Body of pancreas (tissue), 4 donors: Measurements from ENCODE around the gene IL4I1. TPM values are rescaled to one million over a fixed set of nuclear protein-coding genes. Genes with fewer than 3 reads are reported as not detected.
A peak's percentile ranks its signal among the peaks of the same experiment; 100 is the strongest.

Experiments used
- ATAC-seq: fragments of 150-250 bp; one replicate; pipeline ENCODE4 v1.9.1; 2016
- DNase-seq, 4 donors: peaks; one replicate each; pipeline ENCODE4 v3.0.0-alpha.2; 2019
- H3K27ac ChIP-seq, 4 donors: fragments of 200-600 bp; sonication (generic); 1 replicate in 3 of 4; 2 replicates in 1 of 4; pipeline versions ENCODE4 v1.5.1 to v1.6.1; 2016 to 2019; ENCODE audit warnings: mild to moderate bottlenecking in 1 of 4, mixed read lengths in 1 of 4, moderate library complexity in 1 of 4
- H3K27me3 ChIP-seq, 2 donors: fragments of 200-600 bp; sonication (generic); one replicate each; pipeline ENCODE4 v1.6.0; 2016; ENCODE audit warnings: mild to moderate bottlenecking in 1 of 2
- H3K36me3 ChIP-seq, 2 donors: fragments of 200-600 bp; sonication (generic); replicated peaks in 1 of 2; 2 replicates each; pipeline ENCODE4 v1.5.1; 2016; ENCODE audit warnings: low read depth in 2 of 2; ENCODE audit not compliant: insufficient read depth in 1 of 2
- H3K4me1 ChIP-seq: fragments of 200-600 bp; sonication (generic); one replicate; pipeline ENCODE4 v1.6.0; 2016
- H3K4me3 ChIP-seq, 2 donors: fragments of 200-600 bp; sonication (generic); 1 replicate in 1 of 2; 2 replicates in 1 of 2; pipeline ENCODE4 v1.5.1; 2016 to 2019
- H3K9me3 ChIP-seq, 3 donors: fragments of 200-600 bp; sonication (generic); 1 replicate in 2 of 3; 2 replicates in 1 of 3; pipeline ENCODE4 v1.5.1; 2016
- CTCF ChIP-seq, 7 experiments: fragments of 450-650 bp in 4 of 7; fragments of 200-600 bp in 3 of 7; sonication (generic) in 3 of 7; IDR thresholded peaks; one replicate each; pipeline ENCODE4 v1.5.1; 2016 to 2019; ENCODE audit warnings: antibody characterized with exemption in 7 of 7
- POLR2A ChIP-seq, 3 donors: fragments of 450-650 bp; IDR thresholded peaks; one replicate each; pipeline ENCODE4 v1.6.1; 2016; ENCODE audit warnings: antibody characterized with exemption in 3 of 3, mild to moderate bottlenecking in 2 of 3
- WGBS, 2 donors: methylation state at CpG; one replicate each; pipeline ENCODE4 v1.1.5; 2017; 5-methylcytosine and 5-hydroxymethylcytosine counted together
- intact Hi-C: fragments of 100-400 bp; cut with DNase I; formaldehyde crosslinking; loops from one replicate; pipeline ENCODE4 v1.15.1; 2023
- total RNA-seq, 2 donors: library from RNA; depleted of rRNA; stranded (reverse); fragments of >200 nt; gene quantifications; one replicate each; pipeline ENCODE4 v1.1.0, GENCODE V29; 2016

The IL4I1 gene
- total RNA-seq, 2 donors from 2014 or later, result 0.52 TPM; not detected in 1

- intact Hi-C loops, result no loop called here
- Histone ChIP-seq H3K4me1 (peaks cover 15% of the 10 kb centered on the region), H3K36me3 (peaks cover 36 to 42% of the 10 kb centered on the region in 2 donors), H3K27me3 (no peaks in the 10 kb centered on the region), H3K27ac (no peak overlapping the region), H3K4me3 (no peak overlapping the region), H3K9me3 (no peaks in the 10 kb centered on the region)
- ATAC-seq, result no peak
- WGBS, 2 donors, result 80 to 91% methylated on average over 9 to 10 of the region's 10 CpGs
- TF ChIP-seq POLR2A (IDR thresholded peaks at IDR 0.05), result no peak
- no peak for TF ChIP-seq CTCF (IDR thresholded peaks at IDR 0.05)
- DNase-seq, result peak in 1 of 4 donors; percentile 11
Measured at GRCh38 chr19:49880162-49880869, 16.4 kb downstream of the IL4I1 start.

- Histone ChIP-seq H3K27ac (no peak overlapping the region), H3K36me3 (peaks cover 30 to 38% of the 10 kb centered on the region in 2 donors), H3K4me1 (peaks cover 24% of the 10 kb centered on the region), H3K9me3 (no peaks in the 10 kb centered on the region), H3K4me3 (no peak overlapping the region), H3K27me3 (no peaks in the 10 kb centered on the region)
- peak in 1 of 4 donors; percentile 14 for DNase-seq
- intact Hi-C loops, result no loop called here
- no peak for ATAC-seq
- TF ChIP-seq POLR2A (IDR thresholded peaks at IDR 0.05), result no peak
- TF ChIP-seq CTCF (IDR thresholded peaks at IDR 0.05), result no peak
- WGBS, 2 donors, result 94 to 98% methylated on average over 12 of the region's 12 CpGs
Measured at GRCh38 chr19:49879243-49879963, 17.3 kb downstream of the IL4I1 start.

GRCh38 chr19:49878744-49879070, 18.0 kb downstream of the IL4I1 start:
- Histone ChIP-seq H3K9me3 (no peaks in the 10 kb centered on the region), H3K27ac (peak overlapping the region in 1 of 4 donors; percentile 99), H3K27me3 (no peaks in the 10 kb centered on the region), H3K4me1 (peaks cover 27% of the 10 kb centered on the region), H3K36me3 (peaks cover 23 to 33% of the 10 kb centered on the region in 2 donors), H3K4me3 (no peak overlapping the region)
- intact Hi-C loops, result no loop called here
- WGBS, 2 donors, result 81 to 93% methylated on average over 9 of the region's 9 CpGs
- DNase-seq, result peak in 1 of 4 donors; percentile 15
- no peak for ATAC-seq
- no peak for TF ChIP-seq CTCF (IDR thresholded peaks at IDR 0.05)
- TF ChIP-seq POLR2A (IDR thresholded peaks at IDR 0.05), result no peak

GRCh38 chr19:49877879-49878743, 18.6 kb downstream of the IL4I1 start:
- peak overlapping the region; percentile 13 to 31 for H3K4me3 ChIP-seq
- TF ChIP-seq POLR2A (IDR thresholded peaks at IDR 0.05) (no peak), CTCF (IDR thresholded peaks at IDR 0.05) (no peak)
- intact Hi-C loops, result no loop called here
- 7 to 15% methylated on average over 32 to 40 of the region's 41 CpGs for WGBS, 2 donors
- H3K27ac ChIP-seq, result peak overlapping the region; percentile 96 to 99 (median 98)
- no peaks in the 10 kb centered on the region for H3K9me3 ChIP-seq
- peak; percentile 66 for ATAC-seq
- H3K27me3 ChIP-seq, result no peaks in the 10 kb centered on the region
- peaks cover 17 to 28% of the 10 kb centered on the region in 2 donors for H3K36me3 ChIP-seq
- peaks cover 27% of the 10 kb centered on the region for H3K4me1 ChIP-seq
- DNase-seq, result peak; percentile 97 to 99 (median 98)
